ENCODE data around the gene USP32.
A peak's percentile ranks its signal among the peaks of the same experiment; 100 is the strongest.
"Not testable (repeated sequence)": the region's sequence is repeated elsewhere in the genome, so short reads cannot be mapped to it uniquely, and the experiment has no call there.

USP32 gene

DNA sequence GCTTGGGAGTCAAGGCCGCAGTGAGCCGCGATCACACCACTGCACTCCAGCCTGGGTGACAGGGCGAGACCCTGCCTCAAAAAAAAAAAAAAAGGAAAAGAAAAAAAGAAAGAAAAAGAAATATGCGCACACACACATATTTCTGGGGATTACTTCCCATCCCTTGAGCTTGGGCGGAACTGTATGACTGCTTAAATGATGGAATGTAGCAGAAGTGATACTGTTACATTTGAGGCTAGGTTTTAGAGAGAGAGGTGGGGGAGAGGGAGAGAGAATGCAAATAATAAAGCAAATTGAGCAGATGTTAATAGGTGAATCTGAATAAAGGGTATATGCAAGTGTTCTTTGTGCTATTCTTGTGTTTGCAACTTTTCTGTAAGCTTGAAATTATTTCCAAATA, 12.0 kb upstream of the USP32 start:
- DNase-seq (ENCODE audit: low read depth in 3 of 3, low spot score in 1 of 3) = no peak

GRCh38 chr17:60403523-60403810, 11.5 kb upstream of the USP32 start:
- no peak for DNase-seq (ENCODE audit: low read depth in 3 of 3, low spot score in 1 of 3)

GRCh38 chr17:60401819-60402218, 9.9 kb upstream of the USP32 start:
- no peak for DNase-seq (ENCODE audit: low read depth in 3 of 3, low spot score in 1 of 3)

DNA sequence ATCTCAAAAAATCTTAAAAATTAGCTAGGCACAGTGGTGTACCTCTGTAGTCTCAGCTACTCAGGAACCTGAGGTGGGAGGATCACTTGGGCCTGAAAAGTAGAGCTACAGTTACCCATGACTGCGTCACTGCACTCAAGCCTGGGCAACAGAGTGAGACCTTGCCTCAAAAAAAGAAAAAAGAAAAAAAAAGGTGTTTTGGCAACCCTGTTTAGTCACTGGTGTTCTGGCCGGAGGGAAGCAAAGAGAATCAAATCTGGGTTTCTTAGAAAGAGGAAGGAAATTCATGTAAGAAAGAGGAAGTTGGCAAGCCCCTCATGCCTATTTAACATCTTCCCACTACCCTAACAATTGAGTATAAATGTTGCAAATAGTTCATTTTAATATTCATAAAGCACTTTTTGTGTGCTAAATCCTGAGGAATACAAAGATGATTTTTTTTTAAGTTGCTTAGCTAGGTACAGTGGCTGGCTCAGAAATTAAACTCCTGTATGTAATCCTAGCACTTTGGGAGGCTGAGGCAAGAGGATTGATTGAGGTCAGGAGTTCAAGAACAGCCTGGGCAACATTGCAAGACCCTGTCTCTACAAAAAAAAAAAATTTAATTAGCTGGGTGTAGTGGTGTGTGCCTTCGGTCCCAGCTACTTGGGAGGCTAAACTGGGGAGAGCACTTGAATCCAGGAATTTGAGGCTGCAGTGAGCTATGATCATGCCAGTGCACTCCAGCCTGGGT, 6.5 kb upstream of the USP32 start:
- DNase-seq (ENCODE audit: low read depth in 3 of 3, low spot score in 1 of 3) = no peak

- DNase-seq (ENCODE audit: low read depth in 3 of 3, low spot score in 1 of 3) = no peak
These were observed 4.5 kb upstream of the USP32 start for GRCh38 chr17:60396412-60396811.

- no peak for DNase-seq (ENCODE audit: low read depth in 3 of 3, low spot score in 1 of 3)
These were observed 3.7 kb upstream of the USP32 start for GRCh38 chr17:60395508-60396065.

DNA sequence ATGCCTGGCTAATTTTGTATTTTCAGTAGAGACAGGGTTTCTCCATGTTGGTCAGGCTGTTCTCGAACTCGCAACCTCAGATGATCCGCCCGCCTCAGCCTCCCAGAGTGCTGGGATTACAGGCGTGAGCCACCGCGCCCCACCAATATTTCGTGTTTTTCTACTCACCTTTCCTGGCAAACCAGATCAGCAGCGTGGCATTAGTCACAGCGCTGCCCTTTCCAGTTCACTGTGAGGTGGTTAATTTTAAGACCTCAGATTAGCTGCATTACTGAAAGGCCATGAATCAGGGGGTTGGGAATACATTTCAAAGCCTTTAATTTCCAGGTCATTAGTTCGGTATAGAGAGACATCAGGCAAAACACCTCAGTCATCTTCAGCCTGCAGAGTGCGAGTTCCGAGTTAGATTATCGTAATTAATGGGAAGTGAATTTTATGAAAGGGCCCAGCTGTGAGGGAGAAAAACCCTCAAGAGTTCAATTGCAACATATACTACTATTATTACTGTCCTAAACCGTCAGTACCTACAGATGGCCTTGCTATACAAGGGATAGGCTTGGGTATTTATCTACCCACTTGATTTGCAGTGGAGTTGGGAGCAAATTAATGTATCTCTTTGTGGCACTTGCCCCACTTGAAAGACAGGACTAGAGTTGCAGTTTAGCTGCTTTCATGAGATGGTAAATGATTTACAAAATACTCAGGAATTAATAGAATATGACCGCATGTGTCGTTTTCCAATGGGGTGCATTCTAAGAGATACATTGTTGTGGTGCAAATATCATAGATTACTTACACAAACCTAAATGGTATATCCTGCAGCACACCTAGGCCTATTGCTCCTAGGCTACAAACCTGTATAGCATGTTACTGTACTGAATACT, 2.1 kb upstream of the USP32 start:
- no peak for DNase-seq (ENCODE audit: low read depth in 3 of 3, low spot score in 1 of 3)

DNA sequence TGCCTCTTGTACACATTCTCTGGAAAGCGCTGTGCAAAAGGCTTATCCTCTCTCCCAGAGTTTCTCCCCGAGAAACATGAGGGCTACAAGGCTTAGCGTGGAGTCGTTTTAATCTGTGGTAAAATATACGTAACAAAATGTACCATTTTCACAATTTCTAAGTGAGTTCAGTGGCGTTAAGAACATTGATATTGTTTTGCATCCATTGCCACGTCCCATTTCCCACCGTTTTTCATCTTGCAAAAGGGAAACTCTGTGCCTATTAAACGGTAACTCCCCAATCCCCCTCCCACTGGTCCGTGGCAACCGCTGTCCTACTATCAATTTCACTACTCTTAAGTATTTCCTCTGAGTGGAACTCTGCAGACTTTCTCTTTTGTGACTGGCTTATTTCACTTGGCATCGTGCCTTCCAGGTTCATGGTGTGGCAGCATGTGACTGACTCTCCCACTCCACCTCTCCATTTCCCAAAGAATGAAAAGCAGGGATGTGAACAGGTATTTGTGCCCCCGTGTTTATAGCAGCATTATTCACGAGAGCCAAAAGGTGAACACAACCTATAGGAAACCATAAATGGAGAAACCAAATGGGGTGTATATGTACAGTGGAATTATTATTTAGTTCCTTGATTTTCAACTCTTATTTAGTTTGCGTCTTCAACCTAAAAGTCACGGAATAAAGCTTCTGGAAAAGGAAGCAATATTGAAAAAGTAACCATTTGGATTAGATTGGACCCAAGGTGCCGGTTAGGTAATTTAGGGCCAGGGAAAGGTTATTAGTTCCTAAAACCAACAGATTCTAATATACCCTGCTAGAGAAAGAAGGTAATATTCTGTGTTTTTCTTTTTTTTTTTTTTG, 1.1 kb upstream of the USP32 start:
- peak in 1 of 3 donors; percentile 4 for DNase-seq (ENCODE audit: low read depth in 3 of 3, low spot score in 1 of 3)

- DNase-seq (ENCODE audit: low read depth in 3 of 3, low spot score in 1 of 3) = peak in 1 of 3 donors; percentile 1
These were observed 377 bp downstream of the USP32 start for GRCh38 chr17:60391471-60392041.

DNA sequence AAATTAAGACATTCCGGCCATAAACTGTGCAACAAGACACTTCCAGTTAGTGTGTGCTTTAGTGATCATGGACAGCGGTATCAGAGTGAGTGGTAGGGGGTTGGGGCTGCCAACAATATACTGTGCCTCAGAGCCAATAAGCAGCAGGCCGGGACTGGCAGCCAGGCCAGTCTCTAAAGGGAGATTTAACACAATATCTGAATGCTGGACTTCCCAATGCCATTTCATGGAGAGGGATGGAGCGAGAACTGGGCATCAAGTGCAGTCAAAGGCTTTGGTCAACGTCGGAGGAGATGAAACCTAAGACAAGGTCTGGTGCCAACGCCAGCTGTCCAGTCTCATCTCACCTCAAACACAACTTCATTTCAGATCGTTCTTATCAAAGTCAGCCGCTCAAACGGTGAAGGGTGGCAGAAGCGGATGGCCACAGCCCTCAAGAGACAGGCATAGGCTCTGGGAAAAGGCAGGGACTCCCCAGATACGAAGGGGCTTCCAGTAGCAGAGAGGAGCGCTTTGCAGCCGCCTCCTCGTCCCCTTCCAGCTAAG, 935 bp downstream of the USP32 start:
- DNase-seq (ENCODE audit: low read depth in 3 of 3, low spot score in 1 of 3) = peak in 1 of 3 donors; percentile 2

GRCh38 chr17:60390186-60390585, 1.7 kb downstream of the USP32 start:
- DNase-seq (ENCODE audit: low read depth in 3 of 3, low spot score in 1 of 3) = no peak

GRCh38 chr17:60388742-60389141, 3.2 kb downstream of the USP32 start:
- no peak for DNase-seq (ENCODE audit: low read depth in 3 of 3, low spot score in 1 of 3)

GRCh38 chr17:60387666-60388065, 4.3 kb downstream of the USP32 start:
- DNase-seq (ENCODE audit: low read depth in 3 of 3, low spot score in 1 of 3) = no peak

- DNase-seq (ENCODE audit: low read depth in 3 of 3, low spot score in 1 of 3) = no peak
These were observed 5.5 kb downstream of the USP32 start for GRCh38 chr17:60386147-60387058.

DNA sequence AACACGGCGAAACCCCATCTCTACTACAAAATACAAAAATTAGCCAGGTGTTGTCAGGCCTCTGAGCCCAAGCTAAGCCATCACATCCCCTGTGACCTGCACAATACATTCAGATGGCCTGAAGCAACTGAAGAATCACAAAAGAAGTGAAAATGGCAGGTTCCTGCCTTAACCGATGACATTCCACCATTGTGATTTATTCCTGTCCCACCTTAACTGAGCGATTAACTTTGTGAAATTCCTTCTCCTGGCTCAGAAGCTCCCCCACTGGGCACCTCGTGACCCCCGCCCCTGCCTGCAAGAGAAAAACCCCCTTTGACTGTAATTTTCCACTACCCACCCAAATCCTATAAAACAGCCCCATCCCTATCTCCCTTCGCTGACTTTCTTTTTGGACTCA, 7.0 kb downstream of the USP32 start:
- not testable (repeated sequence) for DNase-seq (ENCODE audit: low read depth in 3 of 3, low spot score in 1 of 3)

GRCh38 chr17:60383379-60383778, 8.6 kb downstream of the USP32 start:
- no peak for DNase-seq (ENCODE audit: low read depth in 3 of 3, low spot score in 1 of 3)

DNA sequence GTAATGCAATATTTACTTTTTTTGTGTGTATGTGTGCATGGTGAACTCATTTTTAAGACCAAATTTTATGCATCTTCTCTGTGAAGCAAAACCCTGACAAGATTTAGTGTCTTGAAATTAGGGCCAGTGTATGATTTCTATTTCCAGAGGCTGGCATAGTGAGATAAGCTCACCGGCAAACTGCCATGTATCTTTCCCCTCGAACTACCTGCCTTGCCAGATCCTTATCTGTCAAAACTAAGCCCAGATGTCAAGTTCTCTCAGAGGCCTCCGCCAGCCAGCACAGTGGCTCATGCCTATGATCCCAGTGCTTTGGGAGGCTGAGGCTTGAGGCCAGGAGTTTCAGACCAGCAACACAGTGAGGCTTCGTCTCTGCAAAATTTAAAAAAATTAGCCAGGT, 10.0 kb downstream of the USP32 start:
- DNase-seq (ENCODE audit: low read depth in 3 of 3, low spot score in 1 of 3) = no peak

DNA sequence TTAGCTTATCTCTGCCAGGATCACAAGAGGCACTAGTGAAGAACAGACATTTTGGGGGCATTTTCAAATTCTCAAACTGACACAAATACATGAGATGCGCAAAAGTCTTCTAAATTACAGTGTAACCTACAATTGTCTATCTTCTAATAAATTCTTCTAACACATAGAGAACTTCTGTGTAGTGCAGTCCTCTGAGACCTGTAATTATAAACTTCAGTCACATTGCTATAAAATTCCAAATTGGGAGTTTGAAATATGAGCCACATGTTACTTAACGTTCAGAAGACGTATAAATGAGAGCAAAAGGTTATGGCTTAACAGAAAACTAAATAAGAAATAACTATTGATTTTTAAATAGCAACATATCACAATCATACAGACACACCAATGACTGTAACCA, 12.5 kb downstream of the USP32 start:
- not testable (repeated sequence) for DNase-seq (ENCODE audit: low read depth in 3 of 3, low spot score in 1 of 3)

DNA sequence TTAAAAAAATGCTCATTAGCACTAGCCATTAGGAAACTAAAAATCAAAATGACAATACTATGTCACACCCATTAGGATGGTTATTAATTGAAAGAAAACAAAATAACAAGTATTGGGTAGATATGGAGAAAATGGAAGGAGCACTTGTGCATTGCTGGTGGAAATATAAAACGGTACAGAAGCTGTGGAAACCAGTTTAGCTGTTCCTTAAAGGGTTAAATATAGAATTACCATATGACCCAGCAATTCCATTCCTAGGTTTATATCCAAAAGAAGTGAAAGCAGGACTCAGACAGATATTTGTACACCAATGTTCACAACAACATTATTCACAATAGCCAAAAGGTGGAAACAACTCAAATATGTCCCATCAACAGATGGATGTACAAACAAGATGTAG, 13.7 kb downstream of the USP32 start:
- DNase-seq (ENCODE audit: low read depth in 3 of 3, low spot score in 1 of 3) = not testable (repeated sequence)

All from stimulated activated CD4-positive, alpha-beta T cell treated with anti-CD3 and anti-CD28 coated beads, TNF-alpha, amount 100 ng/mL, for 1 hour (primary cell).